ENCODE measurements around the gene PREB. TPM values are rescaled to one million over a fixed set of nuclear protein-coding genes. Genes with fewer than 3 reads are reported as not detected.

Gene PREB
- total and polyA plus RNA-seq, 2 of the 13 experiments (the other 11 are each of a cell fraction or from before 2014, with no cell fraction given) = 112 to 192 TPM

DNA sequence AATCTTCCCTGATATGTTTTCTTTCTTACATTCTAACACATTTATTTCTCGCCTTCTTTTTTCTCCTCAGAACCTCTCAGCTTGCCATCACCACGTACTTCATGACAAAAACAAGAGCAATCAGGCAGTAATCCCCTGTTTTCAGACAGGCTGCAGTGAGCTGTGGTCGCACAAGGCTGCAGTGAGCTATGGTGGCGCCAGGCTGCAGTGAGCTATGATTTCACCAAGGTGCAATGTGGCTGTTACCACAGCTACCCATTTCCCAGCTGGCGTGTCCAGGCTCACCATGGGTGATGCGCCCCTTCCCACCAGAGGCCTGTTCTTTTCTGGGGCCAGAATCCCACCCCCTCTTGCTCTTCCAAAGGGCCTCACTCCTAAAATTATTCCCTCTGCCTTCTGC lies 40.2 kb upstream of the PREB start (continued):
- TF ChIP-seq, protein P1, sequence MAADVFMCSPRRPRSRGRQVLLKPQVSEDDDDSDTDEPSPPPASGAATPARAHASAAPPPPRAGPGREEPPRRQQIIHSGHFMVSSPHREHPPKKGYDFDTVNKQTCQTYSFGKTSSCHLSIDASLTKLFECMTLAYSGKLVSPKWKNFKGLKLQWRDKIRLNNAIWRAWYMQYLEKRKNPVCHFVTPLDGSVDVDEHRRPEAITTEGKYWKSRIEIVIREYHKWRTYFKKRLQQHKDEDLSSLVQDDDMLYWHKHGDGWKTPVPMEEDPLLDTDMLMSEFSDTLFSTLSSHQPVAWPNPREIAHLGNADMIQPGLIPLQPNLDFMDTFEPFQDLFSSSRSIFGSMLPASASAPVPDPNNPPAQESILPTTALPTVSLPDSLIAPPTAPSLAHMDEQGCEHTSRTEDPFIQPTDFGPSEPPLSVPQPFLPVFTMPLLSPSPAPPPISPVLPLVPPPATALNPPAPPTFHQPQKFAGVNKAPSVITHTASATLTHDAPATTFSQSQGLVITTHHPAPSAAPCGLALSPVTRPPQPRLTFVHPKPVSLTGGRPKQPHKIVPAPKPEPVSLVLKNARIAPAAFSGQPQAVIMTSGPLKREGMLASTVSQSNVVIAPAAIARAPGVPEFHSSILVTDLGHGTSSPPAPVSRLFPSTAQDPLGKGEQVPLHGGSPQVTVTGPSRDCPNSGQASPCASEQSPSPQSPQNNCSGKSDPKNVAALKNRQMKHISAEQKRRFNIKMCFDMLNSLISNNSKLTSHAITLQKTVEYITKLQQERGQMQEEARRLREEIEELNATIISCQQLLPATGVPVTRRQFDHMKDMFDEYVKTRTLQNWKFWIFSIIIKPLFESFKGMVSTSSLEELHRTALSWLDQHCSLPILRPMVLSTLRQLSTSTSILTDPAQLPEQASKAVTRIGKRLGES (CRISPR knock-in tag; IDR thresholded peaks at IDR 0.05; ENCODE audit: borderline replicate concordance) = no peak
- 0 out of 2 replicates have a peak, but pooled peaks have one; percentile 6 for TF ChIP-seq PAXIP1 (CRISPR knock-in tag; conservative IDR thresholded peaks at IDR 0.05)
- no peak for TF ChIP-seq REL (CRISPR knock-in tag; conservative IDR thresholded peaks at IDR 0.05)
- no peak for TF ChIP-seq ZNF644 (CRISPR knock-in tag; IDR thresholded peaks at IDR 0.05; ENCODE audit: low read depth)
- TF ChIP-seq ZNF589 (CRISPR knock-in tag; conservative IDR thresholded peaks at IDR 0.05) = no peak
- no peak for TF ChIP-seq GATAD1 (CRISPR knock-in tag; IDR thresholded peaks at IDR 0.05)
- peak; percentile 25 for TF ChIP-seq TEAD3 (CRISPR knock-in tag; optimal IDR thresholded peaks at IDR 0.05; ENCODE audit: borderline replicate concordance)
- no peak for TF ChIP-seq IRF1 (CRISPR knock-in tag; IDR thresholded peaks at IDR 0.05; ENCODE audit: low read depth)
- TF ChIP-seq ATF4 (CRISPR knock-in tag; IDR thresholded peaks at IDR 0.05) = 0 out of 4 replicates have a peak, but pooled peaks of 1 of the 2 experiments have one; percentile 15
- no peak for TF ChIP-seq BORCS8-MEF2B (CRISPR knock-in tag; IDR thresholded peaks at IDR 0.05)
- TF ChIP-seq ZBTB38 (CRISPR knock-in tag; IDR thresholded peaks at IDR 0.05) = peak; percentile 94
- no peak for TF ChIP-seq ZNF552 (CRISPR knock-in tag; IDR thresholded peaks at IDR 0.05; ENCODE audit: borderline replicate concordance)
- no peak for TF ChIP-seq ZBTB3 (CRISPR knock-in tag; IDR thresholded peaks at IDR 0.05; ENCODE audit: borderline replicate concordance, low read depth)
- TF ChIP-seq ZBTB33 (CRISPR knock-in tag; IDR thresholded peaks at IDR 0.05) = peak; percentile 72
- TF ChIP-seq HMG20A (CRISPR knock-in tag; IDR thresholded peaks at IDR 0.05; ENCODE audit: borderline replicate concordance) = 0 out of 2 replicates have a peak, but pooled peaks have one; percentile 15
- no peak for TF ChIP-seq ZBTB20 (CRISPR knock-in tag; IDR thresholded peaks at IDR 0.05; ENCODE audit: borderline replicate concordance, low read depth)

Data from HepG2 (cell line).